Stimulated activated effector memory CD8-positive, alpha-beta T cell treated with anti-CD3 and anti-CD28 coated beads, Interleukin-12 subunit alpha, Interleukin-12 subunit beta, amount 100 ng/mL, for 72 hours (primary cell): ENCODE data around the gene UPK3B.
A peak's percentile ranks its signal among the peaks of the same experiment; 100 is the strongest.
"Not testable (repeated sequence)": the region's sequence is repeated elsewhere in the genome, so short reads cannot be mapped to it uniquely, and the experiment has no call there.

Experiments
- ATAC-seq: fragments of 150-1000 bp; cut with Tn5 transposase; 2 replicates; pipeline ENCODE4 v1.10.0; 2021
- DNase-seq, 2 donors: peaks; one replicate each; pipeline ENCODE4 v3.0.0; 2021 to 2022; ENCODE audit warnings: low spot score in 2 of 2
- H3K27ac Mint-ChIP-seq: one replicate; pipeline ENCODE4 v1.8.0; 2022; ENCODE audit warnings: mild to moderate bottlenecking, mixed read lengths
- H3K36me3 Mint-ChIP-seq: one replicate; pipeline ENCODE4 v1.8.0; 2022; ENCODE audit warnings: mild to moderate bottlenecking, mixed read lengths
- H3K4me1 Mint-ChIP-seq: one replicate; pipeline ENCODE4 v1.8.0; 2022; ENCODE audit warnings: mixed read lengths
- H3K4me3 Mint-ChIP-seq: one replicate; pipeline ENCODE4 v1.8.0; 2022; ENCODE audit warnings: mild to moderate bottlenecking, mixed read lengths
- H3K9me3 Mint-ChIP-seq: one replicate; pipeline ENCODE4 v1.8.0; 2022; ENCODE audit warnings: mixed read lengths

Gene UPK3B

DNA sequence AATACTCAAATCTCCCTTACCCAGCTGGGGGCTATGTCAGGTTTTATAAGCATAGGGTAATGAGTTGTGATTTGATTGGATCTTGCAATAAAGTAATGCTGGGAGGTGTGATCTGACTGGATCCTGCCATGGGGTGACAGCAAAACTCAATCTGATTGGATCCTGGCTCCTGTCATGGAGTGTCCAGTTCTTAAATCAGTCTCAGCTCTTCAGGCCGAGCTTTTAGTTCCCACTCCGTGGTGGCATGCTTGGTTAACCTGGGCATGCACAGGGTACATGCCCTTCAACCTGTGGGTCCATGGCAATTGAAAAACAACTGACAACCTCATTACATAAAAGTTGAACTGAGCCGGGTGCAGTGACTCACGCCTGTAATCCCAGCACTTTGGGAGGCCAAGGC lies 15.8 kb downstream of the UPK3B start:
- DNase-seq, H3K27ac Mint-ChIP-seq, H3K4me3 Mint-ChIP-seq, ATAC-seq, H3K9me3 Mint-ChIP-seq, H3K36me3 Mint-ChIP-seq, H3K4me1 Mint-ChIP-seq: not testable (repeated sequence)

DNA sequence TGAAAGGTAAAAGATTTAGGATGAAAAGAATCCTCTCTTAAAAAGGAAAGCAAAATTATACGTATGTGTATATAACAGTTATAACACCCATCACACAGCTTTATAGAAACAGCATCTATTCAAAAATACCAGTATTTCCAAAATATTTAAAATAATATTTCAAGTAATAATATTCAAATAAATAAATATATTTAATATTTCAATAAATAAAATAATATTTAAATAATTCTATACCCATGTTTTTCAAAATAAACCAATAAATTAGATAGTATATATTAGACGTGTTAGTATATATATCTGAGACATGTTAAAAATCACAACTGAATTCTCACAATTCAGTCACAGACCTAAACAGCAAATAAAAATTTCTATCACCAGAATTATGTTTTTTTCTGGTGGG lies 21.3 kb downstream of the UPK3B start:
- H3K27ac Mint-ChIP-seq, H3K4me1 Mint-ChIP-seq, H3K36me3 Mint-ChIP-seq, DNase-seq, ATAC-seq, H3K9me3 Mint-ChIP-seq, H3K4me3 Mint-ChIP-seq: not testable (repeated sequence)

DNA sequence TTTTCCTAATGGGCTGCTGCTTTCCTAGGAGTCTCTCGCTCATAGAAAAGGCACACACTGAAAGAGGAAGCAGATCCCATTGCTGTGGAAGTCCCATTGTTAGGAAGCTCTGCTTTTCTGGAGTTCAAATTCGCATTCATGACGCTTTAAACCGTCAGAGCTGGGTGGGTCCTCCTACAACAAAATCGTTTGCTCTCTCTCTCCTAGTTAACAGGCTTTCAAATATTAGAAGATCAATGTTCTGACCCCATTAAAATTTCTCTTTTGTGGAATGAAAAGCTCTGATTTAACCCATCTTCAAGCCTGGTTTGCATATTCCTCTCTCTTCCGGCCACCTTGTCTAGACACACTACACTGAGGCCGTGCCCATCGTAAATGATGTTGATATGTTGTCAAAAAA lies 32.8 kb downstream of the UPK3B start, which contains the start of gene SPDYE16:
TSS of gene SPDYE16 (minus strand) at position 101 of the 400 bp plus-strand sequence. CDS start 1,838 bp downstream, outside the sequence.
- DNase-seq, H3K27ac Mint-ChIP-seq, H3K36me3 Mint-ChIP-seq, H3K4me1 Mint-ChIP-seq, H3K9me3 Mint-ChIP-seq, H3K4me3 Mint-ChIP-seq, ATAC-seq: not testable (repeated sequence)

DNA sequence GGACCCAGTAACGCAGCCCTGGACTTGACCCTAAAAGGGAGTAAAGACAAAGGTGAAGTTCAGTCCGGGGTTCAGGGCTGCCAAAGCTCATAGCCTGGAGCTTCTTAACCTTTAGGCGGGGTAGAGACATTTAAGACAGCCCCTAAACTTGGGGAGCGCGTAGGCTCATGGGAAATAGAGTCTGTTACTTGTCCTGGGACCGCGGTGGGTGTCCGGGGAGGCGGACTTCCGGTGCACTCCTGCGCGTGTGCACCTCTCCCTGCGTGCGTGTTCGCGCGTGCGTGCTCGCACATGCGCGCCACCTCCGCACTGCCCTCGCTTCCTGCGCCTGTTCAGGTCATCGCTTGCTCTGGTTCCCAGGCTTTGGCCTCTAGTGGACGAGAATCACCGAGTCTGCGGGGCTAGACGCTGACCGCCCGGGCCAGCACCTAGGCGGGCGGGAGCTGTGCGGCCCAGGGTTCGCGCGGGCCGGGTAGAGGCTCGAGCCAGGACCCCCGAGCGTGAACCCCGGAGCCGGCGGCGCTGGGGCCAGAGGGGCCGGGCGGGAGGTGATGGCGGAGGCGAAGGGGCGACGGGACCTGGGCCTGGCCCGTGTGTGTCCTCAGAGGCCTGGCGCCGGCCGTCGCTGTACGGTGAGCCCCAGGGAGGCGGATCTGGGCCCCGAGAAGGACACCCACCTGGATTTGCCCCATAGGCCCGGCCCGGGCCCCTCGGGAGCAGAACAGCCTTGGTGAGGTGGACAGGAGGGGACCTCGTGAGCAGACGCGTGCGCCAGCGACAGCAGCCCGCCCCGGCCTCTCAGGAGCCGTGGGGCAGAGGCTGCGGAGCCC lies 38.9 kb downstream of the UPK3B start:
- H3K9me3 Mint-ChIP-seq, H3K4me1 Mint-ChIP-seq: not testable (repeated sequence)
- peak overlapping the region; percentile 93 for H3K27ac Mint-ChIP-seq
- DNase-seq = peak; percentile 62 to 89
- H3K4me3 Mint-ChIP-seq = peak overlapping the region; percentile 87
- H3K36me3 Mint-ChIP-seq = peaks cover 42% of the 10 kb centered on the region
- ATAC-seq = peak; percentile 100

DNA sequence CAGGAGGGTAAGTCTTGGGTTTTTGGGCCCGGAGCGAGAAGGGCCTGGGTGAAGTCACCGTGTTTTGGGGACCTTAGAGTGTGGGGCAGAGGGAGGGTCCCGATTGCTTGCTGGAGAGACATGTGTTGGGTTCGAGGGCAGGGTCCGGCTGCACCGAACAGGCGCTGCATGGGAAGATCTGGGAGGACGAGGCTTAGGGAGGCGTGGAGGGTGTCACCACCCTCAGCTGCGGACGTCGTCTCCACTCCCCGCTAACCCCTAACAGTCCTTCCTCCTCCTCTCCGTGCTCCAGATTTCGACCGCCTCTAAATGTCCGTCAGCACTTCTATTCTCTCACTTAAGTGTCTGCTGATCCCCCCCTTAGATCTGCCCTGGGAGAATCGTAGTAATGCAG lies 39.5 kb downstream of the UPK3B start:
- ATAC-seq, H3K9me3 Mint-ChIP-seq, H3K4me1 Mint-ChIP-seq: not testable (repeated sequence)
- peak overlapping the region; percentile 87 for H3K4me3 Mint-ChIP-seq
- H3K27ac Mint-ChIP-seq = peak overlapping the region; percentile 93
- peaks cover 47% of the 10 kb centered on the region for H3K36me3 Mint-ChIP-seq
- peak in 1 of 2 donors; percentile 2 for DNase-seq

DNA sequence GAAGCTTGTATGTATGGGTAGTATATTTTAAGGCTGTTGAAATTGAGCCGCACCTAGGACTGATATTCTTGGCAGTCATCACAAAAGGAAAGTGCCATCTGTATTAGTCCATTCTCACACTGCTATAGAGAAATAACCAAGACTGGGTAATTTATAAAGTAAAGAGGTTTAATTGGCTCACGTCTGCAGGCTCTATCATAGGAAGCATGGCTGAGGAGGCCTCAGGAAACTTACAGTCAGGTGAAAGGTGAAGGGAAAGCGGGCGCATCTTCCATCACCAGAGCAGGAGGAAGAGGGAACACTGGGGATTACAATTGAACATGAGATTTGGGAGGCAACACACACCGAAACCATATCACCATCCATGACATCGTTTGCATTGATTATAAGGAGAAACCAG lies 41.6 kb downstream of the UPK3B start:
- ATAC-seq, H3K9me3 Mint-ChIP-seq, H3K4me3 Mint-ChIP-seq, DNase-seq, H3K27ac Mint-ChIP-seq: not testable (repeated sequence)
- peaks cover 62% of the 10 kb centered on the region for H3K36me3 Mint-ChIP-seq
- peaks cover 17% of the 10 kb centered on the region for H3K4me1 Mint-ChIP-seq

DNA sequence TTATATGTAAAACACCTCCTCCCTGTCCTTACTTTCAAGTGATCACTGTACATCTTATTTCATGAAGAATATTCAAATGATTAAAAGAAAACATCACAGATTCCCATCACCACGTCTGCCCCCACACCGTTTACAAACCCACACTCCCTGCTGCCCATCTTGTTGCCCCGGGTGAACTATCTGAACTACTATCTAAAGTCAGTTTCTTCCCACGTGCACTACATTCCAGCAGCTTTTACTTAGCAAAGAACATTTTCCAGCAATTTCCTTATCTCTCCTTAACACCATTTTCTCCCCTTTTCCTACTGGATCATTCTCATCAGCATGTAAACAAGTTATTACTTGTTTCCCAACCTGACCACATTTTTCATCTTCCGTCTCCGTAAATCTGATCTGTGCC lies 49.3 kb downstream of the UPK3B start:
- Mint-ChIP-seq H3K27ac (peak overlapping the region; percentile 2), H3K4me1 (peaks cover 52% of the 10 kb centered on the region), H3K36me3 (peaks cover 54% of the 10 kb centered on the region)
- not testable (repeated sequence) for H3K9me3 Mint-ChIP-seq, H3K4me3 Mint-ChIP-seq, DNase-seq, ATAC-seq

DNA sequence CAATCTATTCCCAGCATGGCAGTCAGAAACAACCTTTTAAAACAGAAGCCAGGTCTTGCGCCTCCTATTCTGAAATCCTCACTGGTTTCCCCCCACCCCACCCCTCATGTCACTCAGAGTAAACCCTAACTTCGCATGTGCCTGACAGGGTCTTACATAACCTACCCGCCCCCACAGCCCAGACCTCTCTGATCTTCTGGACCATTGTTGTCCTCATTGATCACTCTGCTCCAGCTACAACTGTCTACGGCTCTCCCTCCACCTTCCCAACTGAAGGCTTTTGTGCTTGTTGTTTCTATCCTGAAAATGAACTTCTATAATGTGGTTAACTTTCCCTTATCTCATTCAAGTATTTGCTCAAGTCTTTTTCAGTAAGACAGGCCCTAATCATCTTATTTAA lies 49.8 kb downstream of the UPK3B start:
- not testable (repeated sequence) for H3K9me3 Mint-ChIP-seq, H3K4me3 Mint-ChIP-seq, ATAC-seq, H3K27ac Mint-ChIP-seq, DNase-seq
- Mint-ChIP-seq H3K4me1 (peaks cover 48% of the 10 kb centered on the region), H3K36me3 (peaks cover 49% of the 10 kb centered on the region)

DNA sequence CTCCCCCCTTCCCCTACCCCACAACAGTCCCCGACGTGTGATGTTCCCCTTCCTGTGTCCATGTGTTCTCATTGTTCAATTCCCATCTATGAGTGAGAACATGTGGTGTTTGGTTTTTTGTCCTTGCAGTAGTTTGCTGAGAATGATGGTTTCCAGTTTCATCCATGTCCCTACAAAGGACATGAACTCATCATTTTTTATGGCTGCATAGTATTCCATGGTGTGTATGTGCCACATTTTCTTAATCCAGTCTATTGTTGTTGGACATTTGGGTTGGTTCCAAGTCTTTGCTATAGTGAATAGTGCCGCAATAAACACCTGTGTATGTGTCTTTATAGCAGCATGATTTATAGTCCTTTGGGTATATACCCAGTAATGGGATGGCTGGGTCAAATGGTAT lies 51.0 kb downstream of the UPK3B start:
- not testable (repeated sequence) for H3K27ac Mint-ChIP-seq, H3K9me3 Mint-ChIP-seq, H3K4me3 Mint-ChIP-seq, DNase-seq, ATAC-seq
- H3K4me1 Mint-ChIP-seq = peaks cover 52% of the 10 kb centered on the region
- peaks cover 39% of the 10 kb centered on the region for H3K36me3 Mint-ChIP-seq

DNA sequence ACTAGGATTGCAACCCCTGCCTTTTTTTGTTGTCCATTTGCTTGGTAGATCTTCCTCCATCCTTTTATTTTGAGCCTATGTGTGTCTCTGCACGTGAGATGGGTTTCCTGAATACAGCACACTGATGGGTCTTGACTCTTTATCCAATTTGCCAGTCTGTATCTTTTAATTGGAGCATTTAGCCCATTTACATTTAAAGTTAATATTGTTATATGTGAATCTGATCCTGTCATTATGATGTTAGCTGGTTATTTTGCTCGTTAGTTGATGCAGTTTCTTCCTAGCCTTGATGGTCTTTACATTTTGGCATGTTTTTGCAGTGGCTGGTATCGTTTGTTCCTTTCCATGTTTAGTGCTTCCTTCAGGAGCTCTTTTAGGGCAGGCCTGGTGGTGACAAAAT lies 54.6 kb downstream of the UPK3B start:
- H3K9me3 Mint-ChIP-seq, DNase-seq, H3K4me3 Mint-ChIP-seq, ATAC-seq, H3K27ac Mint-ChIP-seq: not testable (repeated sequence)
- H3K36me3 Mint-ChIP-seq = peaks cover 33% of the 10 kb centered on the region
- H3K4me1 Mint-ChIP-seq = peaks cover 39% of the 10 kb centered on the region
